K562 (cell line): ENCODE measurements around the gene FAM136A. TPM values are rescaled to one million over a fixed set of nuclear protein-coding genes. Genes with fewer than 3 reads are reported as not detected.

Experiments
- ATF2 ChIP-seq: sonication (generic); formaldehyde crosslinking; IDR thresholded peaks from 2 replicates; pipeline ENCODE4 v1.8.1; 2022; ENCODE audit warnings: missing genetic modification reagents
- BCLAF1 ChIP-seq, 2 experiments: fragments of 450-650 bp in 1 of 2; IDR thresholded peaks; 2 replicates each; pipeline ENCODE4 v1.6.1; 2011 to 2017; ENCODE audit warnings: low read depth in 2 of 2, antibody characterized with exemption in 1 of 2, borderline replicate concordance in 1 of 2, low read length in 1 of 2, mild to moderate bottlenecking in 1 of 2, mixed read lengths in 1 of 2; ENCODE audit not compliant: control insufficient read depth in 1 of 2
- BRCA1 ChIP-seq, 2 experiments: fragments of 450-650 bp in 1 of 2; sonication (generic) in 1 of 2; formaldehyde crosslinking in 1 of 2; IDR thresholded peaks; 2 replicates each; pipeline versions ENCODE4 v1.5.0 to v1.6.1; 2017 to 2020; ENCODE audit warnings: mild to moderate bottlenecking in 1 of 2, missing genetic modification reagents in 1 of 2
- CHCHD3 ChIP-seq: fragments of 250-450 bp; sonication (Bioruptor Pico); IDR thresholded peaks from 2 replicates; pipeline ENCODE4 v2.1.2; 2022; ENCODE audit warnings: mild to moderate bottlenecking
- EGR1 ChIP-seq: fragments of 450-650 bp; conservative IDR thresholded peaks from 2 replicates; pipeline ENCODE4 v1.6.1; 2017; ENCODE audit warnings: mild to moderate bottlenecking
- MAZ ChIP-seq, 2 experiments: fragments of 450-650 bp in 1 of 2; sonication (generic) in 1 of 2; formaldehyde crosslinking; IDR thresholded peaks in 1 of 2; conservative IDR thresholded peaks in 1 of 2; 2 replicates each; pipeline versions ENCODE4 v1.4.0 to v1.5.0; 2020; ENCODE audit warnings: mild to moderate bottlenecking in 1 of 2, missing genetic modification reagents in 1 of 2
- MCM7 ChIP-seq, 2 experiments: fragments of 450-650 bp; IDR thresholded peaks; 2 replicates each; pipeline ENCODE4 v1.6.1; 2016 to 2018
- NCOA6 ChIP-seq: fragments of 450-650 bp; IDR thresholded peaks from 2 replicates; pipeline ENCODE4 v1.6.1; 2017; ENCODE audit warnings: mild to moderate bottlenecking
- PML ChIP-seq: IDR thresholded peaks from 2 replicates; pipeline ENCODE4 v1.6.1; 2012; ENCODE audit warnings: low read length, inconsistent platforms
- POLR3A ChIP-seq: IDR thresholded peaks from 2 replicates; pipeline ENCODE4 v1.6.1; 2011; ENCODE audit warnings: borderline replicate concordance, mild to moderate bottlenecking, moderate library complexity; ENCODE audit not compliant: insufficient read length, insufficient read depth; ENCODE audit errors: extremely low read depth
- SREBF1 ChIP-seq: fragments of 150-350 bp; IDR thresholded peaks from 2 replicates; pipeline ENCODE4 v1.6.1; 2014; ENCODE audit warnings: antibody characterized with exemption, low read depth, low read length, borderline replicate concordance
- SRSF9 ChIP-seq: fragments of 200-400 bp; formaldehyde crosslinking; IDR thresholded peaks from 2 replicates; pipeline ENCODE4 v1.6.1; 2017; ENCODE audit warnings: low read depth, low read length, borderline replicate concordance
- ZNF140 ChIP-seq: fragments of 250-450 bp; sonication (Bioruptor Pico); IDR thresholded peaks from 2 replicates; pipeline ENCODE4 v1.8.0; 2021; ENCODE audit warnings: moderate library complexity, mild to moderate bottlenecking, inconsistent platforms
- ZNF316 ChIP-seq: fragments of 450-650 bp; IDR thresholded peaks from 2 replicates; pipeline ENCODE4 v1.6.1; 2016
- ZNF551 ChIP-seq: fragments of 250-450 bp; sonication (Bioruptor Pico); IDR thresholded peaks from 2 replicates; pipeline ENCODE4 v1.5.0; 2021; ENCODE audit warnings: mild to moderate bottlenecking, moderate library complexity
- polyA plus RNA-seq, 8 experiments: library from polyadenylated mRNA; depleted of rRNA in 4 of 8; stranded (reverse) in 5 of 8; unstranded in 3 of 8; fragments of >200 nt; fragmentation: Nextera tagmentation in 2 of 8; fragmentation: Illumina TruSeq in 1 of 8; extraction: Ambion mirVana in 2 of 8; extraction: Trizol in 1 of 8; gene quantifications; 2 replicates each; pipeline versions ENCODE4 v1.2.1 to v1.2.3, GENCODE V29; 2011 to 2014; ENCODE audit warnings: inconsistent platforms in 1 of 8, missing spikeins in 1 of 8
- total RNA-seq, 7 experiments: library from RNA; depleted of rRNA in 6 of 7; stranded (reverse); fragments of >200 nt in 6 of 7; fragmentation: Illumina TruSeq in 2 of 7; extraction: Trizol in 2 of 7; gene quantifications; 2 replicates each; pipeline versions ENCODE4 v1.2.1 to v1.2.3, GENCODE V29; 2011 to 2021; ENCODE audit warnings: low replicate concordance in 1 of 7
- TF ChIP-seq, protein P1 (sequence below): fragments of 450-650 bp; IDR thresholded peaks from 2 replicates; pipeline ENCODE4 v1.6.1; 2016; ENCODE audit warnings: low read depth, mild to moderate bottlenecking, moderate library complexity
- TF ChIP-seq, protein P2 (sequence below): fragments of 250-450 bp; sonication (Bioruptor Pico); IDR thresholded peaks from 2 replicates; pipeline ENCODE4 v1.8.0; 2021; ENCODE audit warnings: borderline replicate concordance, mild to moderate bottlenecking, moderate library complexity; ENCODE audit not compliant: poor library complexity, severe bottlenecking
- TF ChIP-seq, protein P3 (sequence below): IDR thresholded peaks from 3 replicates; pipeline ENCODE4 v1.6.1; 2011; ENCODE audit warnings: borderline replicate concordance, mild to moderate bottlenecking, moderate library complexity; ENCODE audit not compliant: insufficient read length; ENCODE audit errors: extremely low read depth

Gene FAM136A
- total and polyA plus RNA-seq, 9 of the 15 experiments (the other 6 are each of a cell fraction or from before 2014, with no cell fraction given) = 89.0 to 151 (median 104) TPM

- TF ChIP-seq POLR3A (no peak), MCM7 (IDR thresholded peaks at IDR 0.05) (no peak), NCOA6 (no peak), ZNF316 (no peak; the same call in 1 of the 2 replicates), PML (peak; percentile 52; the same call in 1 of the 2 replicates), MAZ (CRISPR knock-in tag; conservative IDR thresholded peaks at IDR 0.05 in 1 of 2, IDR thresholded peaks at IDR 0.05 in 1 of 2) (peak; percentile 60 to 71; a peak in 3 of 4 replicates), ZNF551 (no peak), CHCHD3 (CRISPR knock-in tag) (no peak), SREBF1 (no peak), BRCA1 (IDR thresholded peaks at IDR 0.05) (no peak), BRCA1 (CRISPR knock-in tag; IDR thresholded peaks at IDR 0.05) (no peak), ZNF140 (CRISPR knock-in tag) (no peak), BCLAF1 (IDR thresholded peaks at IDR 0.05; ENCODE audit: borderline replicate concordance in 1 of 2, control insufficient read depth in 1 of 2, low read depth in 2 of 2, low read length in 1 of 2) (no peak), EGR1 (peak; percentile 88), SRSF9 (no peak), ATF2 (CRISPR knock-in tag) (no peak)
- TF ChIP-seq, protein P1, sequence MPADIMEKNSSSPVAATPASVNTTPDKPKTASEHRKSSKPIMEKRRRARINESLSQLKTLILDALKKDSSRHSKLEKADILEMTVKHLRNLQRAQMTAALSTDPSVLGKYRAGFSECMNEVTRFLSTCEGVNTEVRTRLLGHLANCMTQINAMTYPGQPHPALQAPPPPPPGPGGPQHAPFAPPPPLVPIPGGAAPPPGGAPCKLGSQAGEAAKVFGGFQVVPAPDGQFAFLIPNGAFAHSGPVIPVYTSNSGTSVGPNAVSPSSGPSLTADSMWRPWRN = no peak
- TF ChIP-seq, protein P2, sequence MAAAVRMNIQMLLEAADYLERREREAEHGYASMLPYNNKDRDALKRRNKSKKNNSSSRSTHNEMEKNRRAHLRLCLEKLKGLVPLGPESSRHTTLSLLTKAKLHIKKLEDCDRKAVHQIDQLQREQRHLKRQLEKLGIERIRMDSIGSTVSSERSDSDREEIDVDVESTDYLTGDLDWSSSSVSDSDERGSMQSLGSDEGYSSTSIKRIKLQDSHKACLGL = no peak
- TF ChIP-seq, protein P3, sequence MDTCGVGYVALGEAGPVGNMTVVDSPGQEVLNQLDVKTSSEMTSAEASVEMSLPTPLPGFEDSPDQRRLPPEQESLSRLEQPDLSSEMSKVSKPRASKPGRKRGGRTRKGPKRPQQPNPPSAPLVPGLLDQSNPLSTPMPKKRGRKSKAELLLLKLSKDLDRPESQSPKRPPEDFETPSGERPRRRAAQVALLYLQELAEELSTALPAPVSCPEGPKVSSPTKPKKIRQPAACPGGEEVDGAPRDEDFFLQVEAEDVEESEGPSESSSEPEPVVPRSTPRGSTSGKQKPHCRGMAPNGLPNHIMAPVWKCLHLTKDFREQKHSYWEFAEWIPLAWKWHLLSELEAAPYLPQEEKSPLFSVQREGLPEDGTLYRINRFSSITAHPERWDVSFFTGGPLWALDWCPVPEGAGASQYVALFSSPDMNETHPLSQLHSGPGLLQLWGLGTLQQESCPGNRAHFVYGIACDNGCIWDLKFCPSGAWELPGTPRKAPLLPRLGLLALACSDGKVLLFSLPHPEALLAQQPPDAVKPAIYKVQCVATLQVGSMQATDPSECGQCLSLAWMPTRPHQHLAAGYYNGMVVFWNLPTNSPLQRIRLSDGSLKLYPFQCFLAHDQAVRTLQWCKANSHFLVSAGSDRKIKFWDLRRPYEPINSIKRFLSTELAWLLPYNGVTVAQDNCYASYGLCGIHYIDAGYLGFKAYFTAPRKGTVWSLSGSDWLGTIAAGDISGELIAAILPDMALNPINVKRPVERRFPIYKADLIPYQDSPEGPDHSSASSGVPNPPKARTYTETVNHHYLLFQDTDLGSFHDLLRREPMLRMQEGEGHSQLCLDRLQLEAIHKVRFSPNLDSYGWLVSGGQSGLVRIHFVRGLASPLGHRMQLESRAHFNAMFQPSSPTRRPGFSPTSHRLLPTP = no peak
Measured at GRCh38 chr2:70301344-70302194, at the start of gene FAM136A (continued).
